Left ventricle myocardium inferior (tissue), 1 donor: ENCODE results near the gene PRORP. TPM values are rescaled to one million over a fixed set of nuclear protein-coding genes. Genes with fewer than 3 reads are reported as not detected.

Source experiments
- DNase-seq: peaks from one replicate; pipeline ENCODE4 v3.0.0-alpha.2; 2020
- H3K27ac ChIP-seq: fragments of 200-600 bp; replicated peaks from 2 replicates; pipeline ENCODE4 v1.8.0; 2021
- H3K27me3 ChIP-seq: fragments of 200-600 bp; 2 replicates; pipeline ENCODE4 v1.8.0; 2021; ENCODE audit warnings: low read depth
- H3K36me3 ChIP-seq: fragments of 200-600 bp; 2 replicates; pipeline ENCODE4 v1.8.0; 2021
- H3K4me1 ChIP-seq: fragments of 200-600 bp; 2 replicates; pipeline ENCODE4 v1.8.0; 2021
- H3K4me3 ChIP-seq: fragments of 200-600 bp; 2 replicates; pipeline ENCODE4 v1.8.0; 2021; ENCODE audit warnings: mild to moderate bottlenecking, moderate library complexity
- H3K9me3 ChIP-seq: fragments of 200-600 bp; replicated peaks from 2 replicates; pipeline ENCODE4 v1.8.0; 2021
- CTCF ChIP-seq: fragments of 200-600 bp; IDR thresholded peaks from 2 replicates; pipeline ENCODE4 v1.8.0; 2021; ENCODE audit warnings: antibody characterized with exemption, mild to moderate bottlenecking, borderline replicate concordance
- intact Hi-C: fragments of 100-400 bp; cut with micrococcal nuclease; formaldehyde crosslinking; loops from one replicate; pipeline ENCODE4 v1.11.0; 2022
- total RNA-seq: library from RNA; stranded (reverse); fragmentation: NEBNext Ultra II Directional; extraction: Animal tissue kit (Norgen Biotek cat#: 25700); gene quantifications from one replicate; pipeline ENCODE4 v1.2.1, GENCODE V29; 2021
- donor health status: DM: no; HTN: yes; CAD: no; lungs with severe emphysema.

PRORP gene
- total RNA-seq, 1 donor from 2014 or later = 23.6 TPM

GRCh38 chr14:35138585-35138984, 16.2 kb downstream of the PRORP start:
- Histone ChIP-seq H3K4me1 (peaks cover 14% of the 10 kb centered on the region), H3K27ac (no peak overlapping the region), H3K36me3 (peaks cover 17% of the 10 kb centered on the region), H3K27me3 (no peaks in the 10 kb centered on the region), H3K9me3 (no peaks in the 10 kb centered on the region), H3K4me3 (no peak overlapping the region)
- TF ChIP-seq CTCF = no peak
- intact Hi-C loops = no loop called here
- DNase-seq = no peak

- no peaks in the 10 kb centered on the region for H3K27me3 ChIP-seq
- no peak for DNase-seq
- H3K27ac ChIP-seq = no peak overlapping the region
- TF ChIP-seq CTCF = peak; percentile 65
- no peaks in the 10 kb centered on the region for H3K9me3 ChIP-seq
- intact Hi-C loops = loop anchor here (5.0 kb wide), 2 partner anchors 76 to 276 kb away; no protein-coding TSS in a partner anchor
- H3K4me3 ChIP-seq = no peak overlapping the region
- H3K4me1 ChIP-seq = no peaks in the 10 kb centered on the region
- peaks cover 12% of the 10 kb centered on the region for H3K36me3 ChIP-seq
These were observed 18.6 kb downstream of the PRORP start for GRCh38 chr14:35140718-35141581.

GRCh38 chr14:35144029-35144428, 21.7 kb downstream of the PRORP start:
- Histone ChIP-seq H3K36me3 (peaks cover 12% of the 10 kb centered on the region), H3K4me3 (no peak overlapping the region), H3K27me3 (no peaks in the 10 kb centered on the region), H3K27ac (no peak overlapping the region), H3K9me3 (no peaks in the 10 kb centered on the region), H3K4me1 (no peaks in the 10 kb centered on the region)
- no peak for DNase-seq
- no peak for TF ChIP-seq CTCF
- intact Hi-C loops = loop anchor here (5.0 kb wide), 2 partner anchors 73 to 273 kb away; no protein-coding TSS in a partner anchor

- no peak for TF ChIP-seq CTCF
- Histone ChIP-seq H3K36me3 (peaks cover 10% of the 10 kb centered on the region), H3K27ac (no peak overlapping the region), H3K4me1 (no peaks in the 10 kb centered on the region), H3K4me3 (no peak overlapping the region), H3K27me3 (no peaks in the 10 kb centered on the region), H3K9me3 (no peaks in the 10 kb centered on the region)
- DNase-seq = no peak
- intact Hi-C loops = no loop called here
These were observed 24.4 kb downstream of the PRORP start for GRCh38 chr14:35146711-35147149.

- no peak for DNase-seq
- Histone ChIP-seq H3K27ac (no peak overlapping the region), H3K4me3 (no peak overlapping the region), H3K27me3 (no peaks in the 10 kb centered on the region), H3K36me3 (peaks cover 6% of the 10 kb centered on the region), H3K4me1 (no peaks in the 10 kb centered on the region), H3K9me3 (no peaks in the 10 kb centered on the region)
- intact Hi-C loops = no loop called here
- no peak for TF ChIP-seq CTCF
These were observed 24.8 kb downstream of the PRORP start for GRCh38 chr14:35147186-35147585.
